GM18498 (cell line): Measurements from ENCODE around the gene CCNQ.

Source experiments
- ATAC-seq: cut with Tn5 transposase; IDR thresholded peaks from one replicate; pipeline ENCODE4 v1.9.1; 2021; ENCODE audit warnings: mild to moderate bottlenecking, moderate library complexity; ENCODE audit not compliant: unreplicated experiment

Gene CCNQ

GRCh38 chrX:153578200-153578835 lies 20.6 kb downstream of the CCNQ start:
- no peak for ATAC-seq

GRCh38 chrX:153576961-153577360 lies 22.0 kb downstream of the CCNQ start:
- no peak for ATAC-seq

- no peak for ATAC-seq
Observed at GRCh38 chrX:153576239-153576870, 22.6 kb downstream of the CCNQ start.

- ATAC-seq: no peak
Observed at GRCh38 chrX:153573984-153574383, 25.0 kb downstream of the CCNQ start.

- no peak for ATAC-seq
Observed at GRCh38 chrX:153572601-153573000, 26.3 kb downstream of the CCNQ start.

GRCh38 chrX:153571534-153571908 lies 27.4 kb downstream of the CCNQ start:
- no peak for ATAC-seq

GRCh38 chrX:153569475-153569874 lies 29.5 kb downstream of the CCNQ start:
- no peak for ATAC-seq

- no peak for ATAC-seq
Observed at GRCh38 chrX:153568451-153569011, 30.4 kb downstream of the CCNQ start.

- ATAC-seq: no peak
Observed at GRCh38 chrX:153565996-153566580, 32.9 kb downstream of the CCNQ start.

- ATAC-seq: no peak
Observed at GRCh38 chrX:153564047-153564606, 34.8 kb downstream of the CCNQ start.

GRCh38 chrX:153562546-153562945 lies 36.4 kb downstream of the CCNQ start:
- no peak for ATAC-seq

GRCh38 chrX:153561337-153561736 lies 37.6 kb downstream of the CCNQ start:
- ATAC-seq: no peak

- no peak for ATAC-seq
Observed at GRCh38 chrX:153560466-153560865, 38.5 kb downstream of the CCNQ start.

GRCh38 chrX:153560000-153560399 lies 38.9 kb downstream of the CCNQ start:
- ATAC-seq: no peak

GRCh38 chrX:153557618-153558355 lies 41.2 kb downstream of the CCNQ start:
- ATAC-seq: no peak

GRCh38 chrX:153556767-153557166 lies 42.2 kb downstream of the CCNQ start:
- ATAC-seq: no peak

GRCh38 chrX:153554519-153555167 lies 44.3 kb downstream of the CCNQ start:
- no peak for ATAC-seq

GRCh38 chrX:153551135-153551534 lies 47.8 kb downstream of the CCNQ start:
- ATAC-seq: no peak

GRCh38 chrX:153549807-153550206 lies 49.1 kb downstream of the CCNQ start:
- no peak for ATAC-seq

- ATAC-seq: no peak
Observed at GRCh38 chrX:153549231-153549630, 49.7 kb downstream of the CCNQ start.

- no peak for ATAC-seq
Observed at GRCh38 chrX:153547195-153547594, 51.7 kb downstream of the CCNQ start.
